ENCODE measurements around the gene UNC5A. TPM values are rescaled to one million over a fixed set of nuclear protein-coding genes. Genes with fewer than 3 reads are reported as not detected.

Gene UNC5A
- total RNA-seq = not detected in 2 replicates

GRCh38 chr5:176810081-176810597 is at the start of gene UNC5A:
TSS of gene UNC5A (plus strand) at chr5:176810559. CDS start at chr5:176810751, 192 bp downstream.

GRCh38 chr5:176899296-176899891 is 89.0 kb downstream of the UNC5A start, which contains the start of gene HK3:
TSS of gene HK3 (minus strand) at chr5:176899346. CDS start at chr5:176896159, 3,187 bp downstream.

Other genes with a start within 250 kb of the UNC5A start
- 2.7 and 4.8 TPM in 2 replicates for gene GPRIN1, start 200.4 kb upstream of the UNC5A start, total RNA-seq
- gene SNCB, start 180.0 kb upstream of the UNC5A start, total RNA-seq = not detected in 2 replicates
- not detected in 2 replicates for gene EIF4E1B, start 179.9 kb upstream of the UNC5A start, total RNA-seq
- 23.2 and 47.9 TPM in 2 replicates for gene TSPAN17, start 163.1 kb upstream of the UNC5A start, total RNA-seq
- gene HK3, start 88.8 kb downstream of the UNC5A start, total RNA-seq = under 0.01 TPM in 1 of 2 replicates, not detected in the other
- gene UIMC1, start 196.2 kb downstream of the UNC5A start, total RNA-seq = 29.8 and 41.6 TPM in 2 replicates
- gene ZNF346, start 212.1 kb downstream of the UNC5A start, total RNA-seq = 12.6 and 16.9 TPM in 2 replicates